ENCODE data around the gene ADAMTS12.
"Not testable (repeated sequence)": the region's sequence is repeated elsewhere in the genome, so short reads cannot be mapped to it uniquely, and the experiment has no call there.

The ADAMTS12 gene

DNA sequence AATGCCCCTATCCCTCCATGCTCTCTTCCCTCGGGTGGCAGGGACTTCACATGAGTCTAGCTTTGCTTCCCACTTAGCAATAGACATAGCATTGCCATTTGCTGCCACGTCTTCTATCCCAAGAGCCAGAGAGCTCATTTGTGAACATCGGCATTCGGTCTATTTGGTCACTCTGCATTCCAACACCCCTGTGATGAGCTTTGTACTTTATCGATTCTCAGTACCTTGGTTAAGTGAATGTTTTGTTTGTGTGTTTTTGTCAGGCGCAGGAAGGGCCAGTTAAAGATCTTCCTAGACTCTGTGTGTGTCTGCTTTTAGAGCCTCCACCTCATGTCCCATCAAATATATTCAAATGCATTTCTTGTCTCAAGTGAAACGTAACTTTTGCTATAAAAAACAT is 309.4 kb downstream of the ADAMTS12 start:
- no peak for DNase-seq (ENCODE audit: low spot score)

DNA sequence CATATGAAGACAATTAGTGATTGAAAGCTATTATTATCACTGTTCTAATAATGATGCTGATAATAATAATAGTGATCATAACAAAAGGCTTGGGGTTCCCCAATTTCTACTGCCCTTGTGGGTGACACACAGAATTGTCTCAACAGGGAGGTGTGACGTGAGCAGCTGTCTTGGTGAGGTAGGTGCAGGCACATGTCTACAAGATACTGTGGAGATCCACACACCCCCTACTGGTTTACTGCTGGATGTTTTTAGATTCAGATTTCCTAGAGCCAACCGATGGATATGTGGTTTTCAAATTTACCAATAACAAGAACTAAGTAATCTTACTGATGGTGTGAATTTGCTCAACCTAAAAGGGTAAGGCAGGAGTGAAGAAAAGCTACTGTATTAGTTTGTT is 312.0 kb downstream of the ADAMTS12 start:
- no peak for DNase-seq (ENCODE audit: low spot score)

DNA sequence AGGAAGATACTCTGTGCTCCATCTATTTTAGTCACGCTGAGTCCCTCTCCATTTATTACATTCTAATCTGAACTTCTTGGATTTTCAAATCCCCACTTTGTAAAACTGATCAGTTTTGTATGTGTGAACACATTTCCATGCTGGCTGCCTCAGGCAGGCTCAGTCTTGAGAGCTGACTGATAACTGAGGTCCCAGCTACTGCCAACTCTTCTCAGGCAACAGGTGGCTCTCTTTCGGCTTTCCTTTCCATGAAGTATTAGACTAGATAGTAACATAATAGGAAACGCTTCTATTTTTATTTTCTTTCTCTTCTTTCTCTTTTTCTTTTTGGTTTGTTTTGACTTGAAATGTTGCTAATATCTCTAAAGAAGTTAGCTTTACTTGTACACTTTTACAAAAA is 312.6 kb downstream of the ADAMTS12 start:
- no peak for DNase-seq (ENCODE audit: low spot score)

DNA sequence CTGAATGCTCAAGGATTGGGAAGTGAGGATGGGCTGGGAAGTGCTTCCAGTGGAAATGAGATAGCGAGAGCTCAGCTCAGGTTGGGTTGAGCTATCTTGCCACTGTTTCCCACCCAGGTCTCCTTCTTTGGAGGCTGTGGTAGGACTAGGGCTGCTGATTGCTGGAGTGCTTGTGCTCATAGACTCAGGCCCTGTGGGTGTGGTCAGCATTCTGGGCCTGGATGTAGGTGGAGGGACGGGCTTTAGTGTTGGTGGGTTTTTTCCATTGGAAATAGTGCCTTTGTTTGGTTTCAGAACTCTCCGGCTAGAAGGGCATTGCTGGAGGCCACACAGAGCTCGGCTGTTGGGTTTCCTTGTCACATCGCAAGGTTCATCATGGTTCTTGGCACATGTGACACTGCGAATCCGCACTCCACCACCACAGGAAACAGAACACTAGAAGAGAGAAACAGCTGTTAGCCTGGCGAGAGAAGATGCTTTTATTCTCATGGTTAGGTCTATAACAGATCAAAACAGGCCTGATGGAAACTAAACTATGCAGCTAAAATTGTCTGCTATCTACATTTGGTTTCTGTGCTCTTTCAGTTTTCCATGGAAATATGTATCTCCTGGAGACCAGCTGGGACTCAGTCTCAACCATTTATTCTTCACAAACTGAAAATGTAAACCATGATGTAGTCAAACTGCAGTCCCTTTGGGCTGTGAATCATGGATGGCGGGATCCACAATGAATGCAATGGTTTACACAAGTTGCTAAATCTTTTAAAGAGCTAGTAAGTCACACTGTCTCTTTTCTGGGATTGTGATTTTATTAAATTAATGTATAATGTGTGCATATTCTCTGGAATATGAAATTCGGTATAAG is 314.8 kb downstream of the ADAMTS12 start:
- no peak for DNase-seq (ENCODE audit: low spot score)

DNA sequence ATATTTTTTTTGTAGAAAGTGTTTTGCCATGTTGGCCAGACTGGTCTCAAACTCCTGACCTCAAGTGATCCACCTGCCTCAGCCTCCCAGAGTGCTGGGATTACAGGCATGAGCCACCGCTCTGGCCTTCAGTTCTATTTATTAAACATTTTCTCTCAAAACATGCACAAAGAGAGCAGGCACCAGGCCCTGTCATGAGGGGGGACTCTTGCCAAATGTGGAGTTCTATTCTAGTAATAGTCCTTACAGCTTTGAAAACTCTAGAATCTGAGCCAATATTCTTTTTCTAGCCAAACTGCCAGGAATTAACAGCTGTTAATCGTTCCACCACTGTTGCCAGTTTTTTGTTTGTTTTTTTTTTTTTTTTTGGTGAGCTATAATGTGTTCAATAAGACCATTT is 326.5 kb downstream of the ADAMTS12 start:
- DNase-seq (ENCODE audit: low spot score), result no peak

DNA sequence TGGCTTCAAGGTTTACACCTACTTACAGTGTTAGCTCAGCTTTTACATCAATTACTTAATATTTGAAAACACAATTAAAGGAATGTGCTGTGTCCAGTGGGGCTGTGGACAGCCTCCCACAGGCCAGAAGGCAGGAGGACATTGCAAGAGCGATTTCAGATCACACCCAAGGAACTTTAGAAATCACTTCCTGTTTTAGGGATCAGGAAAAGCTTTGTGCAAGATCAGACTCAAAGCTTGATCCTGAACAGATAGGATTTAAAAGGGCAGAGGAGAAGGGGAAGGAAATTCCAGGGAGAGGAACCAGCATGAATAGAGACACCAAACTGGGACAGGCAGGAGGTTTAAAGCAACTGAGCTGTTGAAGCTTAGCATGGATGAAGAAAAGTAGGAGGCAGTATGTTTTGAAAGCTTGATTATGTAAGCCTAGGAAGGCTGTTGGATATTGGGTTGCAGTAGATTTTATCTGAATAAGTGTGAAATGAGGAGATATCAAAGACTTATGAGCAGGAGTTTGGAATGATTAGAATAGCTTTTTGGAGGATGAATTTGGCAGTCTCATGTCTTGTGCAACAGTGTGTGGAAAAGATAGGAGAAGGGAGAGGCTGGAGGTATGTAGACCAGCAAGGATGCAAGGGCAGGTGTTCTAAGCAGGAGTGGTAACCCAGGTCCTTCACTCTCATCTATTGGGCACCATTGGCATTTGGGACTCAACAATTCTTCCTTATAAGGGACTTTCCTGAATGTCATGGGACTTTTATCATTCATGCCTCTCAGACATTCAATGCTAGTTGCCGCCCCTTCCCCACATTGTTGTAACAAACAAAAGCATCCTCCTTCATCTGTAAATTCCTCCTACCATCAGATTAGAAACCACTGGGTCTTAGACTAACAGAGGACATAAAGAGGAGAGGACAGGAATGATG is 327.5 kb downstream of the ADAMTS12 start:
- DNase-seq (ENCODE audit: low spot score), result no peak

DNA sequence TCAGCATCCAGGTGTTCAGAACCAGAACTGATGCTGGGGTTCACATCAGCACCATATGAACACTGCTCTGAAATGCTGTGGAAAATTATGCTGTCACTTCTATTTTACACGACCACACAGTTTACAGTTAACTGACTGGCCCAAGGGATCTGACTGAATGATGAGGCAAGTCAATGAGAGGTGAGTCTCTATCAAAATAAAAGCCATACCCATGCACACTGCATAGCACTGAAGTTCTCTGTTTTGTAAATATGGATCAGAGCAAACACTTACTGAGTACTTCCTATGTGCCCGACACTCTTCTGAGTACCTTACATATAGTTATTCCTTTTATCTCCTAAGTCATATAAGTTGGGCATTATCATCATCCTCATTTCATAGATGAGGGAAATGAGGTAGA is 328.3 kb downstream of the ADAMTS12 start:
- no peak for DNase-seq (ENCODE audit: low spot score)

DNA sequence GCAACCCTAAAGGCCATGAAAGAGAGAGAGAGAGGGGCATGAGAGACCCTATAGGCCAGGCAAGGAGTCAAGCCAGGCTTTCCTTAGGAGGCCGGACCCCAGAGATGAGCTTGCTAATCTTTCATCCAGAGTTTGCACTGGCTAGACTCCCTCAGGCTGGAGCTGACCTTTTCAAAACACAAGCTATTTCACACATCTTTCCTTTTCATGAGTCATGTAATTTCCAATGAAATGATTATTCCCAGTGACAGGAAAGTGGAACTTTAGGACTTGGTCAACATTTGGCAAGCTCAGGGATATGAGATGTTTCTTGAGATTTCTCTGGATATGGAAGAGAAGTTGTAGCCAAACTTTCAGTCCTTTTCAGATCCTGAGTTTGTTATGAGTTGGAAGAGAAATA is 333.3 kb downstream of the ADAMTS12 start:
- DNase-seq (ENCODE audit: low spot score), result peak; percentile 51

DNA sequence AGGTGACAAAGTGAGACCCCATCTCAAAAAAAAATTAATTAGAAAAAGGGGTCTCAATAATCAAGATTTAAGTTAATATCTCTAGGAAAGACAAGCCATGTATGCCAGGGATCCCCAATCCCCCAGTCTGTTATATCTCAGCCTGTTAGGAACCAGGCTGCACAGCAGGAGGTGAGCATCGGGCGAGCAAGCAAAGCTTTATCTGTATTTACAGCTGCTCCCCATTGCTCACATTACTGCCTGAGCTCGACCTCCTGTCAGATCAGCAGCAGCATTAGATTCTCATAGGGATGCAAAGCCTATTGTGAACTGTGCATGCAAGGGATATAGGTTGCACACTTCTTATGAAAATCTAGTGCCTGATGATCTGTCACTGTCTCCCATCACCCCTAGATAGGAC is 334.2 kb downstream of the ADAMTS12 start:
- no peak for DNase-seq (ENCODE audit: low spot score)

DNA sequence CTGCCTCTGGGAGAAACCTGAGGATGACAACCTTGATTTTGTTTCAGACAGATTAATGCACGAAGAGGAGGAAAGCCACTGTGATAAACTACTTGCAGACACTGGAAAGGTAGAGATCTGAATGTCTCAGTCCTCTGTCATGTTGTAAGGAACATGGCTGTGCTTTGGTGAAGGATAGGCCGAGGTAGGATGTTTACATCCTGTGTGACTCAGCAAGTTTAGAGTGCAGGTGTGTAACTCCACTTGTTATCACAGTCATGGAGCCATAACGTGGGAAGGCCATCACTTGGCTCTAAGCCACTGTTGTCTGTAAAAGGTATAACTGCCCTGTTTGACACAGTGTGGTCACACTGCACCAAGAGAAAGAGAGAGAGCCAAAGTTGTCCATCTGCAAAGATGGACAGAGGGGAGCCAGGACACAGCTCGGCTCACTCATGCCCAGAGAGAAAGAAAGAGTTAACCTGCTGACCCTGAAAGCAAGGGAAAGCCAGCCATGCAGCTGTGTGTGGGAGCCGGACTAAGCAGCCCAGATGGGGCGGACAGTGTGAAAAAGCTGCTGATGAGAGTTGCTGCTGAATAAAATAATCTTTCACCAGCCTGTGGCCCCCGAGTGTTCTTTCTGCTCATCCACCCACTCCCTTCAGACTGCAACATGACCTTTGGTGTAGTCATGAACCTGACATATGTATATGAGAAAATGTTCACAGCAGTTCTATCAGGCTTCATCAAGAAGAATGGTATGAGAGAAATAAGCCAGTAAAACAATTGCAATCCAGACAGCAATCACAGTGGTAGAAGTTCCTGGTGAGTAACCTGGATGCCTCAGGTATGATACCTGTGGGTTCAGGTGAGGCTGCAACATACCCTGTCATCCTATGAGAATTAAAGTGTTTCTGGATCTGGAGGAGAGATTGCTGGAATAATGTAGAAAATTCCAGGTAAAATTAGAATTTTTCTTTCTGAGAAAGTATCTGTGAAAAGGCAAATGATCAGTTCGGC is 335.2 kb downstream of the ADAMTS12 start:
- no peak for DNase-seq (ENCODE audit: low spot score)

DNA sequence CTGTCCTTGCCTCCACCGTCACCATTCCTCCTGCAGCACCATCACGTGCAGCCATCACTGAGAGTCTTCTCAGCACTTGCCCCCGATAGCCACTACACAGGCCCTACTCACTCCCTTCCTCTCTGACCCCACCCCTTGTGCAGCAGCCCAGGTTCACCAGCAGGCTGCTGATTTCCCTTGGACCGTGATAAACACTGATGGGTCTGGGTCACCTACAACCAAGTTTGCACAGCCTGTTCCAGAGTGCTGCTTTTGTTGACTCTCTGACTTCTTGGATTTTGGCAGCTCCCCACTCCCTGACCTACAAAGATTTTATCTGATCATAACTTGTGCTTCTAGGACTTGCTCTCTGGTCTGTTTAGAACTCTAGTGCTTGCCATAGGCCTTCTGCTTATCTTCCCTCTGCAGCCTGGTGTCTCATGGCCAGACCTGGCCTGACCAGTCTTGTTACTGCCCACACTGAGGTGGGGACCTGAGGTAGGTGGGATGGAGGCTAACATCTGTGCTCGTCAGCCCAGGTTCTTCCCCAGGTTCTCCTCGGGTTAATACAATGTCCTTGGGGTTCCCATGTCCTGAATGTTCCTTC is 341.7 kb downstream of the ADAMTS12 start:
- no peak for DNase-seq (ENCODE audit: low spot score)

DNA sequence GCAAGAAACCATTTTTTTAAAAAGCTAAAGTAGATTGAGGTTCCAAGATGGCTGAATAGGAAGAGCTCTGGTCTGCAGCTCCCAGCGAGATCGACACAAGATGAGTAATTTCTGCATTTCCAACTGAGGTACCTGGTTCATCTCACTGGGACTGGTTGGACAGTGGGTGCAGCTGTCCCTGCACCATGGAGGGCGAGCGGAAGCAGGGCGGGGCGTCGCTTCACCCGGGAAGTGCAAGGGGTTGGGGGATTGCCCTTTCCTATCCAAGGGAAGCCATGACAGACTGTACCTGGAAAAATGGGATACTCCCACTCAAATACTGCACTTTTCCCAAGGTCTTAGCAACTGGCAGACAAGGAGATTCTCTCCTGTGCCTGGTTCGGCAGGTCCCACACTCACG is 352.0 kb downstream of the ADAMTS12 start:
- not testable (repeated sequence) for DNase-seq (ENCODE audit: low spot score)

DNA sequence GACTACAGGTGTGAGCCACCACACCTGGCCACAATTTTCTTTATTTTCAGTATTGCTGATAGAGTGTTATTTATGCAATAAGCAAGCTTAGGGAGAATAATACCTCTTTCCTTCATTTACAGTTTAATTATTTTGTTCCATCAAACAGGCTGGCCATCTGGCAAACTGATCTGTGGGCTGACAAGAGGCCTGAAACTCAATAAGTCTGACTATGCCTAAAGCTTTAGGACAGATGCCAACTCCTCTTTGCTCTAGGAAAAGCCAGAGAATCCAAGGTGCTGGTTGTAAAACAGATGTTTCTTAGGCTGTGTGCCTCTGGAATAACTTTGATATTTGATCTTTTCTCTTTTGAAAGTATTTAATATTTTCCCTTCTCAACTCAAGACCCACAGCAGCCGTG is 352.6 kb downstream of the ADAMTS12 start:
- no peak for DNase-seq (ENCODE audit: low spot score)

DNA sequence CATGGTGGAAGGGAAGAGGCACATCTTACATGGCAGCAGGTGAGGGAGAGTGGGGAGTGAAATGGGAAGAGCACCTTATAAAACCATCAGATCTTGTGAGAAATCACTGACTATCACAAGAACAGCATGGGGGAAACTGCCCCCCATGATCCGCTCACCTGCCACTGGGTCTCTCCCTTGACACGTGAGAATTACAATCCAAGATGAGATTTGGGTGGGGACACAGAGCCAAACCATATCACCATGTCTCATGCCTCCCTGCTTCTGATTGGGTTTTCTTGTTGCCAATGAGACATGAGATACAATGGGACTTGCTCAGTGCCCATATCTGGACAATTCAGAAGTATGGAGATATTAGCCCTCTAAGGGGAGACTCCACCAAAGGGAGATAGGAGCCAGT is 353.6 kb downstream of the ADAMTS12 start:
- no peak for DNase-seq (ENCODE audit: low spot score)

DNA sequence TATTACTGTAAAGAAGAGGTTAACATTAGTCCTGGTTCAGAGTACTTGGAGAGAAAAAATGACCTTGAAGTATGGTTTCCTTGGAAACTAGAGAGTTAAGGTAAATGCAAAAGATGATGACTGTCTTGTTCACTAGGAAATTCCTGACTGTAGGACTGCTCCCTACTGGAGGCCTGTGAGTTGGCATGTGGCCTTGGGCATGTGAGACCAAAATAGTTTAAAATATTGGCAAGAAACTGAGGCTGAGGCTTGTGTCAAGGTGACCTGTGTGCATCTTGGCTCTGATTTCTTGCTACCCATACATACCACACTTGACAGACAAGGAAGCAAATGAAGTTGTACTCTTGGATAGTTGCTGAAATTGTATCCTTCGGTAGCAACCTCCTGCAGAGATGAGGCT is 354.6 kb downstream of the ADAMTS12 start:
- DNase-seq (ENCODE audit: low spot score), result no peak

DNA sequence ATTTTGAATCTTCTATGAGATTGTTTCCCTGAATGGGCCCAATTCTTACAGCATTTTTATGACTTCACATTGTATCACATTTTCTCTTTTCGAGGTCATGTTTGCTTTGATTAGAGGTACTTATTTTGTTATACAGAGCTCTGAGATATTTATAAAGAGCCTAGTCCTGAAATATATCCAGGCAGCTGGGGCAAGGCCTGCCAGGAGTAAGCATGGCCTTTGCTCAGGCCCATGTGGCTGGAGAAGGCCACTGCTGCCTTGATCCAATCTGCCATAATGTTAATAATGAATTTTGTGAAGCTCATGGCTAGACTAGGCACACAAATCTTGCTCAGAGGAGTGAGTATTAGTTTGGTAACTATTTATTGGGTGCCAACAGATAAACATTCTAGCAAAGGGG is 355.0 kb downstream of the ADAMTS12 start:
- DNase-seq (ENCODE audit: low spot score), result no peak

DNA sequence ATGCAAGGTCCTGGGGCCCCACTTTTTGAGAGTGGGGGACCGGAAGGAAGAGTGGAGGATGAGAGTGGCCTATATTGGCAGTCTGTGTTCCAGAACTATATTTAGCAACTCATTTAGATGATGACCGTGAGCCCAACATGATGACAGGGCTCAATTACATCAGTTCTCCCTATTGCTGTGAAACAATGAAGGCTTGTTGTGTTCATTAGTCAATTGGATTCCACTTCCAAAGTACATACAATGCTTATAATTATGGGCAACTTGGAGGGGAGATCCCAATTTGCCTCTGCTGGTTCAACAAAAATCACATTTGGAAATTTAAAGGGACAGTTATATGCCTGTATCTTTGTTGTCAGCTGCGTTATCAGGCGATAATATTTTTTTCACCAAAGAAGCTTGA is 360.0 kb downstream of the ADAMTS12 start:
- peak; percentile 35 for DNase-seq (ENCODE audit: low spot score)

DNA sequence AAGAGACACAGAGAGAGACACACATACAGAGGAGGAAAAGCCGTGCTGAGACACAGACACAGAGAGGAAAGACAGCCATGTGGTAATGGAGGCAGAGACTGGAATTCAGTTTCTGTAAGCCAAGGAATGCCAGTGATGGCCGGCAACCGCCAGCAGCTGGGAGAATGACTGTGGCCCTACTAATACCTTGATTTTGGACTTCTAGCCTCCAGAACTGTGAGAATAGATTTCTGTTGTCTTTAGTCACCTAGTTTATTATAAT is 360.8 kb downstream of the ADAMTS12 start:
- DNase-seq (ENCODE audit: low spot score), result no peak

DNA sequence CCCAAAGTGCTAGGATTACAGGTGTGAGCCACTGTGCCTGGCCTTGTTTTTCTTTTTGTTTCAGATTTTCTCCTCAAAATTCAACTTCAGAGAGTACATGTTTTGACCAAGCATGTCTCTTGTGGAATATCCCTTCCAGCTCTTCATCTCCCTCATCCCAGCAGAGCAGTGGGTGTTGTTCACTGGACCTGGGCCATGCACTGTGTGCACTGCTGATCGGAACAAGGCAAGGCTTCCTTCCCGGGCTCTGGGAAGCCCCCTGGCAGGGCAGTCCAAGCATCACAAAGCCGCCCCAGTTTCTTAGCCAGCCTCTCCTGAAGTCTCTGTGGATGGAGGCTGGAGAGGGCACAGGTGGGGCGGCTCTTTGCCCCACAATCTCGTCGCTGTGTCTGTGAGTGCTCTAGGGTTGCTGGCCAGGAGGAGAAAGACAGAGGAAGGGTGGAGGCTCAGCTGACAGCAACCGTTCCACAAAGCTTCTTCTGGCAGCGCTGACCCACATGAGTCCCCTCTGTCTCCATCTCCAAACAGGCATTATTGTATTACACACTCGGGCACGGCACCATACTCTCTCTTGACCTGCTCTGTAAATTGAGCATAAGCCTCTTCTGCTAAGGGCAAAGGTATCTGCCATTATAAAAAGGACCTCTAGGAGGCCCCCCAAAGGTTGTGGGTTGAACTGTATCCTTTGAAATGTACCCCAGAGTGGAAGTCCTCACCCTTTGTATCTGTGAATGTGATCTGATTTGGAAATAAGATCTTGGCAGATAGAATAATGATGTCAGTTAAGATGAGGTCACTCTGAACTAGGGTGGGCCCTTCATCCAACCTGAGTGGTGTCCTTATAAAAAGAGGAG is 361.4 kb downstream of the ADAMTS12 start:
- no peak for DNase-seq (ENCODE audit: low spot score)

DNA sequence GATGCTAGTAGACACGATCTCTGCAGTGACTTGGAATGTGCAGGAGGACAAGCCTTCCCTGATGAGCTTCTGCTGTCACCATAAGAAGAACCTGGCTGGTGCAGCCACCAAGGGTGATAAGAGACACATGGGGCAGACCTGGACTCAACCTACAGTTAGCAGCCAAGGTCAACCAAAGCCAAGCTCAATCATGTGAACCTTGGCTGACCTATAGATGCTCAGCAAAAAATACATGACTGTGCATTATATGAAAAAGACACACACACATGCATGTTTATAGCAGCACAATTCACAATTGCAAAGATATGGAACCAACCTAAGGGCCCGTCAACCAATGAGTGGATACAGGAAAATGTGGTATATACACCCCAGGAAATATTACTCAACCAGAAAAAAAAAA is 364.1 kb downstream of the ADAMTS12 start:
- DNase-seq (ENCODE audit: low spot score), result no peak

DNA sequence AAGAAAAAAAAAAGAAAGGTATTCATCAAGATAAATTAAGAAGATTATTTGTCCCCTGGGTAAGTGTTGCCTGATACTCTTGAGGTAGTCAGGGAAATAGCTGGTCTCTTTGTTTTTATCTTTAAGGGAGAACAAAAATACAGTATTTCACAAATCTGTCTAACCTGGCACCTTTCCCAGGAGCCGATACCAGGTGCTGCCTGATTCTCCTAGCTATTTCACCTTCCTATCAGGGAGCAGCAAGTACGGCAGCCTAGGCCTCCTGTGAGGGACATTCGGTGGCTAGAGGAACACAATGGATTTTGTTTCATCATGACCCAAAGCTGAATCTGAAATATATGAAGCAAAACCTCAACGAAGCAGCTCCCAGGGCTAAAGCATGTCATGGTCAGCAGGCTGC is 365.0 kb downstream of the ADAMTS12 start:
- no peak for DNase-seq (ENCODE audit: low spot score)
